Measurements from ENCODE around the gene ANKMY2. TPM values are rescaled to one million over a fixed set of nuclear protein-coding genes. Genes with fewer than 3 reads are reported as not detected.
A peak's percentile ranks its signal among the peaks of the same experiment; 100 is the strongest.

Gene ANKMY2
- total and polyA plus RNA-seq, 10 donors = 4.6 to 19.9 (median 11.4) TPM

GRCh38 chr7:16564909-16565426 lies 80.6 kb downstream of the ANKMY2 start:
- TF ChIP-seq POLR2A (IDR thresholded peaks at IDR 0.05) = no peak
- TF ChIP-seq CTCF (IDR thresholded peaks at IDR 0.05 in 8 of 11, conservative IDR thresholded peaks at IDR 0.05 in 3 of 11) = peak; percentile 22 to 73 (median 54)
- no peak for TF ChIP-seq POLR2AphosphoS5 (IDR thresholded peaks at IDR 0.05)
- no peaks in the 10 kb centered on the region for H3K9me3 ChIP-seq
- intact Hi-C loops (cut with DNase I; ENCODE audit: low total_unique reads) = no loop called here
- no peak overlapping the region for H3K4me3 ChIP-seq
- peaks cover 0 to 23% (median 12%) of the 10 kb centered on the region in 6 donors for H3K4me1 ChIP-seq
- no peaks in the 10 kb centered on the region for H3K27me3 ChIP-seq (replicated peaks in 1 of 7)
- WGBS, 5 donors = 33 to 38% (median 33%) methylated on average over 13 of the region's 13 CpGs
- no peak for DNase-seq
- no peak overlapping the region for H3K27ac ChIP-seq
- no peaks in the 10 kb centered on the region for H3K36me3 ChIP-seq

- WGBS, 5 donors = 70 to 83% (median 74%) methylated on average over 4 of the region's 4 CpGs
- H3K4me1 ChIP-seq = peaks cover 0 to 23% (median 12%) of the 10 kb centered on the region in 6 donors
- TF ChIP-seq POLR2AphosphoS5 (IDR thresholded peaks at IDR 0.05) (no peak), POLR2A (IDR thresholded peaks at IDR 0.05) (no peak), CTCF (IDR thresholded peaks at IDR 0.05 in 8 of 11, conservative IDR thresholded peaks at IDR 0.05 in 3 of 11) (no peak)
- H3K27ac ChIP-seq = no peak overlapping the region
- no peaks in the 10 kb centered on the region for H3K27me3 ChIP-seq (replicated peaks in 1 of 7)
- H3K4me3 ChIP-seq = no peak overlapping the region
- no peaks in the 10 kb centered on the region for H3K9me3 ChIP-seq
- no peaks in the 10 kb centered on the region for H3K36me3 ChIP-seq
- intact Hi-C loops (cut with DNase I; ENCODE audit: low total_unique reads) = no loop called here
- no peak for DNase-seq
Observed at GRCh38 chr7:16564023-16564380, 81.6 kb downstream of the ANKMY2 start.

- H3K27ac ChIP-seq = no peak overlapping the region
- TF ChIP-seq CTCF (IDR thresholded peaks at IDR 0.05 in 8 of 11, conservative IDR thresholded peaks at IDR 0.05 in 3 of 11) (peak in 1 of 11 experiments; percentile 11), POLR2AphosphoS5 (IDR thresholded peaks at IDR 0.05) (no peak)
- 30 to 52% (median 45%) methylated on average over 5 of the region's 5 CpGs for WGBS, 5 donors
Observed at GRCh38 chr7:16563281-16564022, 82.1 kb downstream of the ANKMY2 start.

GRCh38 chr7:16562456-16563220 lies 82.9 kb downstream of the ANKMY2 start:
- H3K27ac ChIP-seq = no peak overlapping the region
- 79 to 85% (median 83%) methylated on average over 9 of the region's 9 CpGs for WGBS, 5 donors
- H3K4me3 ChIP-seq = peak overlapping the region in 1 of 8 donors; percentile 4
- peaks cover 0 to 23% (median 12%) of the 10 kb centered on the region in 6 donors for H3K4me1 ChIP-seq
- no peak for TF ChIP-seq POLR2AphosphoS5 (IDR thresholded peaks at IDR 0.05)
- TF ChIP-seq CTCF (IDR thresholded peaks at IDR 0.05 in 8 of 11, conservative IDR thresholded peaks at IDR 0.05 in 3 of 11) = no peak
- no peak for TF ChIP-seq POLR2A (IDR thresholded peaks at IDR 0.05)
- intact Hi-C loops (cut with DNase I; ENCODE audit: low total_unique reads) = no loop called here
- H3K27me3 ChIP-seq (replicated peaks in 1 of 7) = no peaks in the 10 kb centered on the region
- H3K9me3 ChIP-seq = no peaks in the 10 kb centered on the region
- no peak for DNase-seq
- no peaks in the 10 kb centered on the region for H3K36me3 ChIP-seq

More at GRCh38 chr7:16563281-16564022, 82.1 kb downstream of the ANKMY2 start:
- Histone ChIP-seq H3K36me3 (no peaks in the 10 kb centered on the region), H3K27me3 (replicated peaks in 1 of 7) (no peaks in the 10 kb centered on the region), H3K9me3 (no peaks in the 10 kb centered on the region), H3K4me3 (peak overlapping the region in 3 of 8 donors; percentile 3 to 45 (median 4)), H3K4me1 (peaks cover 0 to 23% (median 12%) of the 10 kb centered on the region in 6 donors)
- no peak for DNase-seq
- intact Hi-C loops (cut with DNase I; ENCODE audit: low total_unique reads) = no loop called here

Measured in spleen (tissue), 11 donors.